Measurements from ENCODE around the gene ZBTB43. TPM values are rescaled to one million over a fixed set of nuclear protein-coding genes. Genes with fewer than 3 reads are reported as not detected.

Gene ZBTB43
- total and polyA plus RNA-seq, 4 donors = 4.6 to 64.3 (median 14.5) TPM

DNA sequence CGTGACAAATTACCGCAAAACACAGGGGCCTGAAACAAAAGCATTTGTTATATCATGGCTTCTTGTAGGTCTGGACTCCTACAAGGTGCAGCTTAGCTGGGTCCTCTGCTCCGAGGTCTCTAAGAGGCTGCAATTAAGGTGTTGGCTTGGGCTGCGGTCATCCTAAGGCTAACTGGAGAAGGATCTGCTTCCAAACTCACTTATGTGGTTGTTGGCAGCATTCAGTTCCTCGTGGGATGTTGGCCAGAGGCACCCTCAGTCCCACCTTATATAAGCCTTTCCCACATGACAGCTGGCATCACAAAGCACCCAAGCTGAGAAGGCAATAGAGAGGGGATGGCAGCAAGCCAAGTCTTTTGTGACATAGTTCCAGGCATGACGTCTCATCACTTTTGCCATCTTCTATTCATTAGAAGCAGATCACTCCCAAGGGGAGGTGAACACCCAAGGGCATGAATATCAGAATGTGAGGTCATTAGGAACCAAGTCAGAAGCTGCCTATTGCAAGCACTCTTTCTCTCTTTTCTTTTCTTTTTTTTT lies 47.9 kb upstream of the ZBTB43 start:
- Histone ChIP-seq H3K36me3 (ENCODE audit: control insufficient read depth in 4 of 4, insufficient read depth in 4 of 4, low read length in 4 of 4) (no peaks in the 10 kb centered on the region), H3K27ac (ENCODE audit: low read depth in 1 of 2, low read length in 1 of 2) (no peak overlapping the region), H3K27me3 (ENCODE audit: control insufficient read depth in 3 of 3, insufficient read depth in 3 of 3, low read length in 2 of 3) (peaks cover 0 to 4% (median 0%) of the 10 kb centered on the region in 3 donors), H3K4me1 (ENCODE audit: control insufficient read depth in 5 of 5, insufficient read depth in 5 of 5, low read length in 5 of 5) (no peaks in the 10 kb centered on the region), H3K9me3 (ENCODE audit: control insufficient read depth in 4 of 4, insufficient read depth in 3 of 4, low read length in 3 of 4) (peaks cover 0 to 3% (median 0%) of the 10 kb centered on the region in 4 donors), H3K4me3 (no peak overlapping the region), H3K9ac (ENCODE audit: insufficient read depth in 1 of 2, low read length in 2 of 2) (no peak overlapping the region)
- DNase-seq (no peak), ATAC-seq (ENCODE audit: insufficient read depth, low FRiP score) (no peak)
- no peak for TF ChIP-seq CTCF (IDR thresholded peaks at IDR 0.05; ENCODE audit: control extremely low read depth, extremely low read depth)
- WGBS, 2 donors = 66 to 73% methylated on average over 6 of the region's 6 CpGs

GRCh38 chr9:126758916-126759585 lies 45.8 kb upstream of the ZBTB43 start:
- 87 to 95% methylated on average over 7 of the region's 7 CpGs for WGBS, 2 donors
- no peak for TF ChIP-seq CTCF (IDR thresholded peaks at IDR 0.05; ENCODE audit: control extremely low read depth, extremely low read depth)

DNA sequence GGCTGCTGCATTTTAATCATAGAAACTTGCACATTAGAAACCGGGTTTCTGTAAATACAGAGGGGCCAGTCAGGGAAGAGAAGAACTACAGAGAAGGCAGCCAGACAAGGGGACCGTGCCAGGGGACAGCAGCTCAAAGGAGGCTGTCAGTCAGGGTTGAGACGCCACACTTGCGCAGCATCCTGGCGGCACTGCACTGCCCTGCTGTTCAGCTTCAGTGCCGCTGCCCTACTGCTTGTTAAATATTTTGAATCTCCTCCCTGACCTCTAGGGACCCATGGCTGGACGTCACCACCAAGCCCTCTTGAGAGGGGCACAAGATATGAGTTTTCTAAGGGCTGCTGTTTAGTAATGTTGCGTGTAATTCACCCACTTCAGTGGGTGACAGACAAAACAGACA lies 43.6 kb upstream of the ZBTB43 start:
- H3K27ac ChIP-seq (ENCODE audit: low read depth in 1 of 2, low read length in 1 of 2) = no peak overlapping the region
- no peak for DNase-seq
- H3K27me3 ChIP-seq (ENCODE audit: control insufficient read depth in 3 of 3, insufficient read depth in 3 of 3, low read length in 2 of 3) = no peaks in the 10 kb centered on the region
- WGBS, 2 donors = 51 to 78% methylated on average over 8 of the region's 8 CpGs
- no peak overlapping the region for H3K4me3 ChIP-seq
- no peaks in the 10 kb centered on the region for H3K4me1 ChIP-seq (ENCODE audit: control insufficient read depth in 5 of 5, insufficient read depth in 5 of 5, low read length in 5 of 5)
- H3K36me3 ChIP-seq (ENCODE audit: control insufficient read depth in 4 of 4, insufficient read depth in 4 of 4, low read length in 4 of 4) = no peaks in the 10 kb centered on the region
- TF ChIP-seq CTCF (IDR thresholded peaks at IDR 0.05; ENCODE audit: control extremely low read depth, extremely low read depth) = no peak
- peaks cover 0 to 3% (median 0%) of the 10 kb centered on the region in 4 donors for H3K9me3 ChIP-seq (ENCODE audit: control insufficient read depth in 4 of 4, insufficient read depth in 3 of 4, low read length in 3 of 4)
- ATAC-seq (ENCODE audit: insufficient read depth, low FRiP score) = no peak
- H3K9ac ChIP-seq (ENCODE audit: insufficient read depth in 1 of 2, low read length in 2 of 2) = no peak overlapping the region

More at GRCh38 chr9:126758916-126759585, 45.8 kb upstream of the ZBTB43 start:
- Histone ChIP-seq H3K36me3 (ENCODE audit: control insufficient read depth in 4 of 4, insufficient read depth in 4 of 4, low read length in 4 of 4) (no peaks in the 10 kb centered on the region), H3K27me3 (ENCODE audit: control insufficient read depth in 3 of 3, insufficient read depth in 3 of 3, low read length in 2 of 3) (peaks cover 0 to 4% (median 0%) of the 10 kb centered on the region in 3 donors), H3K27ac (ENCODE audit: low read depth in 1 of 2, low read length in 1 of 2) (no peak overlapping the region), H3K9ac (ENCODE audit: insufficient read depth in 1 of 2, low read length in 2 of 2) (no peak overlapping the region), H3K4me1 (ENCODE audit: control insufficient read depth in 5 of 5, insufficient read depth in 5 of 5, low read length in 5 of 5) (no peaks in the 10 kb centered on the region), H3K4me3 (no peak overlapping the region), H3K9me3 (ENCODE audit: control insufficient read depth in 4 of 4, insufficient read depth in 3 of 4, low read length in 3 of 4) (peaks cover 0 to 5% (median 0%) of the 10 kb centered on the region in 4 donors)
- no peak for ATAC-seq (ENCODE audit: insufficient read depth, low FRiP score)
- peak in 2 of 3 donors; percentile 62 to 71 for DNase-seq
